ENCODE data around the gene ITGB2.

Gene ITGB2

DNA sequence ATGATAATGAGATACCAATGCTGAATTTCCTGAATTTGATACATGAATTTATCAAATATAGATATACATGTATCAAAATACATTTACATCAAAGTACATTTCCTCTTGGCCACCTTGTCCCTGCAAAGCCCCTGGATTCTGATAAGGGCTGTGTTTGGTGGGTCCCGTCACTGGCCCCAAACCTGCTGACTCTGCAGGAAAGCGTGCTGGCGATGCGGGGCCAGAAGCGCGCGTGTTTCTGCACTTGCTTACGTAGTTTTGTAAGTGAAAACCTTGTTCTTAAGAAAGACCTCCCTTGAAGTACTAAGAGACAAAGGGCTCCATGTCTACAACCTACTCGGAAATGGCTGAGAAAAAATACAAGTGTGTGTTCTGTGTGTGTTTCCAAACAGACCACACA is 11.0 kb downstream of the ITGB2 start:
- no peak for DNase-seq

DNA sequence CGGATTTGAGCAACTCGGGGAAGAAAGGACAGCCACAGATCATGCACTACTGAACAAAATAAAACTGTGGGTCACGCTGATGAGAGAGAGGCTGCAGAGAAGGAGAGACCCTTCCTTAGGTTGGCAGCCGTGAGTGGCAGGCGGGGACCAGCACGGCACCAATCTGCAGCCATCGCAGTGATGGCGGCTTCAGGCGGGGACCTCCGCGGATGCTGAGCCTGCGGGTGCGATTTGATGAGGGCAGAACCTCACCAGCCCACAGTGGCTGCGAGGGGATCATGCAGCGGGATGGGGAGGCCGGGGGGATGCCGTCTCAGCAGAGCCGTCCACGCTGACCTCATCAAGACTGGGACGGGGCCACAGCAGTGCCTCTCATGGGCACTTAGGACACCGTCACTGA is 11.8 kb downstream of the ITGB2 start:
- no peak for DNase-seq

DNA sequence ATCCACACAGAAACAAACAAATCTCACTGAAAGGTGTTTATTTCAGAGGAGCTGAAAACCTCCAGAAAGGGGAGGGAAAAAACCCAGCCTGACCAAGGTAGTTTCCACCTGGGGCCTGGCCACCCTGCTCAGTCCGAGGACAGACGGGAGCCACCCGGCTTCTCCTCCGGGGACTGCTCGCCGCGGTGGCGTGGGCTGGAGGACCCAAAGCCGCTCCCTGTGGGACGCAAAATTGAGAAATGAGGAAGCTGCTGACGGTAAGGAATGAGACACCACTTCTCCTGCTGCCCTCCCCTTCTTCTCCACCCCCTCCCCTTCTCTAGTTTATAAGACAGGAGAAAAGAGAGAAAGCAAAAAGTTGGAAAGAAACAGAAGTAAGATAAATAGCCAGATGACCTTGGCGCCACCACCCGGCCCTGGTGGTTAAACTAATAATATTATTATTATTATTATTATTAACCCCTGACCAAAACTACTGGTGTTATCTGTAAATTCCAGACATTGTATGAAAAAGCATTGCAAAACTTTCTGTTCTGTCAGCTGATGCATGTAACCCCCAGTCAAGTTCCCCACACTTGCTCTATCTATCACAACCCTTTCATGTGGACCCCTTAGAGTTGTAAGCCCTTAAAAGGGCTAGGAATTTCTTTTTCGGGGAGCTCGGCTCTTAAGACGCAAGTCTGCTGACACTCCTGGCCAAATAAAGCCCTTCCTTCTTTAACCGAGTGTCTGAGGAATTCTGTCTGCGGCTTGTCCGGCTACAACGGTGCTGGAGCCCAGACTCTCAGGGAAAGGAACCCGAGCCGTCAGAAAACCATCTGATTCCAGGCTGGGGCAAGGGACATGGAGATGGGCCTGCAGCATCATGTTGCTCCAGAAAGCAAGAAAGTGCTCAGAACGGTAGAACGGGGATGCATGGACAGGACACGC is 12.5 kb downstream of the ITGB2 start:
- DNase-seq: no peak

DNA sequence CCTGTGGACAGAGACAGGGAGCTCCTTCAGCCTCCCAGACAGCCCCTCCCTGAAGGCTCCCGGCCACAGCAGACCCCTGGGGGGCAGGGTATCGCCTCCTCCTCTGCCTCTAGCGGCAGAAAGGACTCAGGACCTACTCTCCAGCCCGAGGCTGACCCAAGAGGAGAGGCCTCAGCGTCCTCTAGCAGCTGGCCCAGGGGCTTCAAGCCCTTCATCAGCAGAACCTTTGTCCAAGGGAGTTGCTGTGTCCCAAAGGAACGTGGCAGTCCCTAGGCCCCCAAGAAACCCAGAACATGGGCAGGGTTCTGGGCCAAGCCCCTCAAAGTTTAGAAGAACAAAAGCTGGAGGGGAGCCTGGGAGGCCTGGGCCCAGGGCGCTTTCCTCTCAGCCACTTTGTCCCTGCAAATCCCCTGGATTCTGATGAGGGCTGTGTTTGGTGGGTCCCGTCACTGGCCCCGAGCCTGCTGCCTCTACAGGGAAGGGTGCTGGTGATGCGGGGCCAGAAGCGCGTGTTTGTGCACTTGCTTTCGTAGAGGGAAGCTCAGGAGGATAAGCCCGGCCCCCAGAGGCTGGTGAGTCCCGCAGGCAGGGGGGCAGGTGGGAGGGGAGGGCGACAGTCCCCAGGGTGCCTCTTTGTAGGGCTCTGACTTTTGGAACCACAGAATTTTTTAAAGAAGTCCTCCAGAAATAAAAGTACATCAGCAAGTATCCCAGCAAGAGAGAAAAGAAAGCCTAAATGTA is 13.3 kb downstream of the ITGB2 start:
- no peak for DNase-seq

DNA sequence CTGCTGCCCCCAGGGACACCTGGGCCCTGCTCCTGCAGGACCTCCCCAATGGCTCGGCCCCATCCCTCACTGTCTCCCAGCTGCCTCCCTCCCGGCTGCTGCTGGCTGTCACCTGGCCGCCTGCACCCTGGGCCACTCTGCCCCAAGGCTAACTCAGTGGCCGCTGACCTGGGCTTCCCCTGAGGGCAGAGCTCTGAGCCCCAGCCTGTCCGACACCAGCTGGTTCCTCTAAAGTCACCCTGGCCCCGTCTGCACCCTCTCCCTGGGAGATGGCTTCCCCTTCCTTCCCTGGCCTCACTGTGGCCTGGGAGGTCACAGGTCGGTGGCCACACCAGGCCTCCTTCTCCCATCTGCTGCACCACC is 15.0 kb downstream of the ITGB2 start:
- DNase-seq: no peak

DNA sequence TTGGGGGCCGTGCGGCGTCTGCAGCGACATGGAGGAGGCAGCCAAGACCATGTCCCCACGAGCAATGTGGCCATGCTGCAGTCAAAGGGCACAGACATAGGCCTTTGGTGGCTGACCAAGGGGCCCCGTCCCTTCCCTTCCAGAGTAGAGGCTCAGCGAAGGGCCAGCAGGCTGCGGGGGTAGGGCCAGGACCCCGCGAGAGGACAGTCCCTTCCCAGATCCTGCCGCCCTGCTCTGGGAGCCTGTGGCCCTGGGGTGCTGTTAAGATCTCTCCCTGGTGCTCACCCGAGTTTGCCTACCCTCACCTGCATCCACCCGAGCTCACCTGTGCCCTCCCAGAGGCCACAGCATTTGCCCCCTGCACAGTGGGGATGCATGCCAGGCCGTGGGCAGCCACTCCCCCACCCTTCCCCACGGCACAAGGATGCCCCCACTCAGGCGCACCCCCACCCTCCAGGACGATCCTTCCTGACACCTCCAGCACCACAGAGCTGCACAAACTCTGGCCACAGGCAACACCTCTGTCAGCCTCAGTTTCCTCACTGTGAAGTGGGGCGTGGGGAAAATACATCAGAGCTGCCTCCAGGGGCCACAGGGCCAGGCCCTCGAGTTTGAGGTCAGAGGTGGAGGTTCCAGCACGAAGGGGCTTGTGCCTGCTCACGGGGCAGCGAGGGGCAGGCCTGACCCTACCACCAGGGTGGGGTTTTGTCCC is 15.5 kb downstream of the ITGB2 start:
- no peak for DNase-seq

DNA sequence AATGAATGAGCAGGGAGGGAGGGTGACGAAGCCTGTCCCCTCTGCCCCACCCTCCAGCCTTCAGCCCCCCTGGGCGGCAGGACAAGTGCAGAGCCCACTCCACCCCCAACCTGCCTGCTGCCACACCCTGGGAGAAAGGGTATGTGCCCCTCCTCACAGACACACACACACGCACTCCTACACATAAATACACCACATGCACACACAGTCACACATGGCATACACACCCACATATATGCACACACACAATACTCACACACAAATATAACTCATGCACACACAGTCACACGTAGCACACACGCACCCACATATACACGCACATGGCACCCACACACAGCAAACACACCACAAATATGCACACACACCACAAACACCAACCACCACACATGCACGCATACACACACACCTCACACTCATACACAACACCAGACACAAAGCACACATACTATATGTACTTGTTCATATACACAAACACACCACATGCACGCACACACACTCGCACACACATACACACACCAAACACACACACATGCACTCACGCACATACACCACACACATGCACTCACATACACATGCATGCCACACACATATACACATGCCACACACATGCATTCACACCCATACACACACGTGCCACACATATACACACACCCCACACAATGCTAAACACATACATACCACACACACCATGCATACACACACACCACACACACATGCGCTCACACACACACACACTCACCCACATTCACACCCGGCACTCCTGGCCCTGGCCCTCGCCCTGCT is 16.4 kb downstream of the ITGB2 start:
- DNase-seq: no peak

DNA sequence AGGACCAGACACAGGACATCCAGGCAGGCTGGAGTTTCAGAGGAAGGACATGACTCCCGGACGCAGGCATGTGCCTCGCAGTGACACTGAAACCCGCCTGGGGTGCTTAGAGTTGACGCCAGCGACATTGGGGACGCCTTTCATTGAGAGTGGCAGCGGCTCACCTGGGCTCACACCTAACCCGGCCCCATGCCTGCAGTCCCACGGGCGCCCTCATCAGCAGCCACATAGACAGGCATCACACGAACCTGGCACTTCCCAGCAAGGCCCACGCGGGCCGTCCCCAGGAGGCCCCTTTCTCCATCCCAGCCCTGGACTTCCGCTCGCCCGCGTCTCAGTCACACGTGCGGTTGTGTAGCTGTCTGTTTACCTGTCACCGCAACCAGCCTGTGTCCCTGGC is 17.0 kb downstream of the ITGB2 start:
- no peak for DNase-seq

DNA sequence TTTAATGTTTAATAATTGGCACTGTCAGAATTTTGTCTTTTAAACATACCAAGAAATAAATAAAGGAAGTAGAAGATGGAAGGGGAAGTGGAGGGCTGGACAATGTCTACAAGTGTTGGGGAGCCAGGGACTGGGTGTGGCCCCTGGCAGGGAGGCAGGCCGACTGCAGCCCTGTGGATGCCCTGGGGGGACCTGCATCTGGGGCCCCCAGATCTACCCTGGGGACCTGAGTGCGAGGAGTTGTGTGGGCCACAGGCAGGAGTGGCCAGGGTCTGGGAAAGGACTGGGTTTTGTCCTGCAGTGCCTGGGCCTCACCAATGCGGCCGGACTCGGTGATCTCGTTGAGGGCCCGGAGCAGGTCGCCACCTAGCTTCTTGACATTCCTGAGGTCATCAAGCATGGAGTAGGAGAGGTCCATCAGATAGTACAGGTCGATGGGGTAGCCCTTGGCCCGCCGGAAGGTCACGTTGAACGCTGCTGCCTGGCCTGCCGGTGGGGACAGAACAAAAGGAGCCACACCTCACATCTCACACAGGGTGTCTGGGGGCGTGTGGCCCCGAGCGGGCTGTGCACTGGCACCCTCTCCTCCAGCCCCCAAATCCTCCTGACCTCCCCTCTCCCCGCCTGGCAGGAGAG is 17.5 kb downstream of the ITGB2 start:
- DNase-seq: no peak

DNA sequence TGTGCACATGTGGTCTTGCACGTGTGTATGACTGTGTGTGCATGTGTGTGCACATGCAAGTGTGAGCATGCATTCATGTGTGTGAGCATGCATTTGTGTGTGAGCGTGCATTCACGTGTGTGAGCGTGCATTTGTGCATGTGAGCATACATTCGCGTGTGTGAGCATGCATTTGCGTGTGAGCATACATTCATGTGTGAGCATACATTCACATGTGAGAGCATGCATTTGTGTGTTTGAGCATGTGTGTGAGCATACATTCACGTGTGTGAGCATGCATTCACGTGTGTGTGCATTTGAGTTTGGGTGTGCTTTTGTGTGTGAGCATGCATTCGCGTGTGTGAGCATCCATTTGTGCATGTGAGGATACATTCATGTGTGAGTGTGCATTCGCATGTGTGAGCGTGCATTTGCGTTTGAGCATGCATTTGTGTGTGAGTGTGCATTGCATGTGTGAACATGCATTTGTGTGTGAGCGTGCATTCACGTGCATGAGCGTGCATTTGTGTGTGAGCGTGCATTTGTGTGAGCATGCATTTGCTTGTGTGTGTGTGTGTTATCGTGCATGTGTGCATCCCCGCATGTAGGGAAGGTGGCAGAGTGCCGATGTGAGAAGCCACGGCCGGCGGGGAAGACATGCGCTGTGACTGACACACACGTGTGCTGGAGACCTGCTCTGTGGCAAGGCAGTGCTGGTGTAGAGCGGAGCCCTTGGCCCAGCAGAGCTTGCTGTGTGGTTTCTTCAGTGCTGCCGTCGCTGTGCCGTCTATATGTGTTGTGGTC is 18.2 kb downstream of the ITGB2 start:
- DNase-seq: no peak

DNA sequence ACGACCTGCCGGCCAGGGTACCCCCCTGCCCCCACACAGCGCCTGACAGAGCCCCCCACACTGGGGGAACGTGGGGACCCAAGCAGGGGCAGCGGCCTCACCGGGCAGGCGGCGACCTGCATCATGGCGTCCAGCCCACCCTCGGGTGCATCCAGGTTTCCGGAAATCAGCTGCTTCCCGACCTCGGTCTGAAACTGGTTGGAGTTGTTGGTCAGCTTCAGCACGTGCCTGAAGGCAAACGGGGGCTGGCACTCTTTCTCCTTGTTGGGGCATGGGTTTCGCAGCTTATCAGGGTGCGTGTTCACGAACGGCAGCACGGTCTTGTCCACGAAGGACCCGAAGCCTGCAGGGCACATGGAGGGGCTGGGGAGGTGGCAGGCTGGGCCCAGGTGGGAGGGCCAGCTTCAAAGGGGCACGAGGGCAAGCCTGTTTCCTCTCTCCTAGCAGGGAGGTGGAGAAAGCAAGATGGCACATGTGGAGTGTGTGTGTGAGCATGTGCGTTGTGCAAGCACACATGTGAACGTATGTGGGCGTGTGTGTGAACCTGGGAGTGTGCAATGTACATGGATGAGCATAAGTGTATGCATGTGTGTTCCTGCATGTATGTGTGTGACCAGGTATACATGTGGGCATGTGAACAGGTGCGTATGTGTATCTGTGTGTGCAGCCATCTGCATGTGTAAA is 19.2 kb downstream of the ITGB2 start:
- no peak for DNase-seq

DNA sequence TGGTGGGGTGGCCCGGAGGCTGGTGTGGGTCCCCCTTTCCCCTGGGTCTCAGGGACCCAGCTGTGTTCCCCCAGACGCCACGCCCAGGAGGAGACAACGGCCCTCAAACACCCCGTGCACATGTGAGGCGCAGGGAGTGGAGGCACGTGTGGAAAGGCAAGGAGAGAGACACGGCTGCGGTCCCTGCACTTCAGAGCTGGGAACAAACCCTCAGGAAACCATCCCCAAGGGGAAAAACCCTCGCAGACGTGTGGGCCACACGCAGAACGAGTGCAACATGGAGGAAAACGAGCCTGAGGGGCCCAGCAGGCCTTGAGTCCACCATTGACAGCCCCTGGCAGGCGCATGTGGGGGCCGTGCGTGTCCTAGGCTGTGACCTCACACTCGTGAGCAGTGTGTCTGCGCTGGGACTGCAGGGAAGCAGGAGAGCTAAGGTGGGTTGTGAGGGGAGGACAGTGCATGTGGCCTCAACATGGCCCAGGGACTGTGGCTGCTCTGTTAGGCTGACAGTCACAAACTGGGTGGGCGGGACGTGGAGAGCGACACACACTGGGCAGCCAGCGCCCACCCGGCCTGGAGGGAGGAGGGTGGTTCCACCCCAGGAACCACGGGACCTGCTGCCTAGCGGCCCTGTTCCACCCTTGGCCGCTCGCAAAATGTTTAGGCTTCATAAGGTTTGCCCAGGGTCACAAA is 20.0 kb downstream of the ITGB2 start:
- DNase-seq: no peak

DNA sequence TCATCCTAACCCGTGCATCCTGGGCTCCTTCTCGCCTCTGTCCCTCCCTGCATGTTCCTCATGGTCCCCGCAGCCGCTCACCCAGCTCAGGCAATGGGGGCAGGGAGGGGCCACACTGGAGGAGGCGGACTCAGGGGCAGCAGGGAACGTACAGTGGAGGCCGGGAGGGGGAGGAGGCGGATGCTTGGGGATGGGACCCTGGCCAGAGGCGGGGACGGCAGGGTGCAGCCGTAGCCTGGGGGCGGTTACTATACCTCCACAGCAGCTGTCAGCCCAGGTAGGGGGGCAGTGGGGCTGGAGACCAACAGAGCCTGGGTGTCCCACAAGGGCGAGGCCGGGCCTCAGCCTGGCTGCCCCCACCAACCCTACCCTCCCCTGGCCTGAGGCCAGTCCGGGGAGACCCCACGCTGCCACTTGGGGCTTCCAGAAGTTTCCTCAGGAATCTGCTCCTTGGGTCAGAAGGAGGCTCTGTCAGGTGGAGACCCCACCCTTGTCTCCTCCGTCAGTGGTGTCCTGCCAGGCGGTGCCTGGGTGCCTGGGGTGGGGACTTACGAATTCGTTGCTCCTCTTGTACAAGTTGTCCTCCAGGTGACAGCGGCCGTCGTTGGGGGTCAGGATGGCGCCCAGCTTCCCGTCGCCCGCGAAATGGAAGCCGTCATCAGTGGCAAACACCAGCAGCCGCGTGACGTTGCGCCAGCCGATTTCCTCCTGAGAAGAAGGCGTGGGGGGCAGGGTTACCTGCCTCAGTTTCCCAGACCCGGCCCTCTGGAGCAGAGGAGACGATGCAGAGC is 20.7 kb downstream of the ITGB2 start:
- DNase-seq: no peak

DNA sequence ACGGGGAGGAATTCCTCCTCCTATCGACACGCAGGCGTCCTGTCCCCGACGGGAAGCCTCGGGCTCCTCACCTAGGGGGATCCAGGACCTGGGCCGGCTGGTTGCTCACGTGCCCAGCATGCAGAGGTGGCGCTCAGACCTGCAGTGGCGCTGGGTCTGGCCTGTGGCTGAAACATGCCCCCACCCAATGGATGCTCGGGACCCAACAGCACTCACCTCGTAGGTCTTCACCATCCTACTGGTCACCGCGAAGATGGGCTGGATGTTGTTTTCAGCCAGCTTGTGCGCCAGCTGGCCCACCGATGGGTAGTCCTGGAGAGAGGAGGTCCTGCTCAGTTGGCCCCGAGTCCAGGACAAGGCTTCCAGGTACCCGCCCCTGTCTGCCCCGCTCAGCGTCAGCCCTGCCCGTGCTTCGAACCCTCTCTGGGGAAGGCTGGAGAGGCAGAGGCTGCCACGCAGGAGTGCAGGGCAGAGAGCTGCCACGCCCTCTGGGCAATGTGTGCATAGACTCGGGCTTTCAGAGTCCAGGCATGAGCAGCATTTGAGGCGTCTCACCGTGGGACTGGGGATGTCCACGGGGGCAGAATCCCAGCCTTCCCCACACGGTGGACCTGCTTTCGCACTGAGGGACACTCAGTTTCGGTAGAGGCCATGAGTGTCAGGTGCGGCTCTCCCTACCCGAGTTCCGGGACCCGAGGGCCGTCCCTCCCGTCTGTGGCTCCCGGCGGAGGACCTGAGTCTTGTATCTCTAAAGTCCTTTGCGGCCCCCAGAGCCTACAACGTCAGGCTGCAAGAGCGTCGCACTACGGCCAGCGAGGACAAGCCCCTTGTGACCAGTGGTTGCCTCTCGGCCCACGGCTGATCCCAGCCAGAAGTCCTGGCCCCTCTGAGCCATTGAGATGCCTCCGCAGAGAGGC is 21.6 kb downstream of the ITGB2 start:
- DNase-seq: no peak

DNA sequence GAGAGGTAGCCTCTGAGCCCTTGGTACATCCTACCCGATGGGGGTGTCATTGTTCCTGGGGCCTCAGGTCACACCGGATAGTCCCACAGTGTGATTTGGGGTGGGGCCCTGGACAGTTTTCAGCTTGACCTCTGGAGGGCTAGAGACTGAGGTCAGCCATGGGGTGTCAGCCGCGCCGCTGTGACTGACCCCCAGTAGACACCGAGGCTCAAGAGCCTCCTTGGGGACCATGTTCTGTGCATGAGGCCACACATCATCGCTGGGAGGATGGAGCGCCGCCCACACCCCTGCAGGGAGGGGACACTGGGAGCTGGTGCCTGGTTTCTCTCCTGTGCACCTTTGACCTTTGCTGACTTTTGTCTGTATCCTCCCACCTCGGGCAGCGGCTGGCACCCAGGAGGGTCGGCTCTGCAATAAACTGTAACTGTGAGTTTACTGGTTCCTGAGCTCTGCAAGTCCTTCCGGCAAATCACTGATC is 22.6 kb downstream of the ITGB2 start:
- DNase-seq: no peak

DNA sequence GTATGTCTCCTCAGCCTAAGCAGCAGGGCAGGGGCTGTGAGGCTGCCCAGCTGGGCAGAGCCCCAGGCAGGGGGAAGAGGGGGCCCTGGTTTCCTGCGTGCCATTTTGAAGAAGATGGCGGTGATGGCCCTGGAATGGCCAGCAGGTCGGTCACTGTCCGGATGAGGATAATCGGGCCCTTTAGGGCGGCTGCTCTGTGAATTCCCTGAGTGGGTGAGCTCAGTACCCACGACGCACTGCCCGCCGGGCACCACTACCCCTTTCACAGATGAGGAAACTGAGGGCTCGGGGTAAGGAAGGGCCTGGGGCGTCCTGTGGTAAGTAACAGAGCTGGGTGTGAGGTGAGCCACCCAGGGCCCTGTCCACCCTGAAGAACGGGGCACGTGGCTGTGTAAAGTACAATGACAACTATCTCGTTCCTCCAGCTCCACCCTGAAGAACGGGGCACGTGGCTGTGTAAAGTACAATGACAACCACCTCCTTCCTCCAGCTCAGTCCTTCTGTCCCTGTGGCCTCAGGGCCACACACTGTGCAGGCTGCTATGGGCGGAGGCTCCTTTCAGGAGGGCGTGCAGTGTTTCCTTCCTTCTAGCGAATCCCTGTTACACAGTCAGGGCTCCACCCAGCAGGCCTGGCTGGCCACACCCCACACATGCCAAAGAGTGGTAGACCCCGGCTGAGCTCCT is 23.2 kb downstream of the ITGB2 start:
- DNase-seq: no peak

DNA sequence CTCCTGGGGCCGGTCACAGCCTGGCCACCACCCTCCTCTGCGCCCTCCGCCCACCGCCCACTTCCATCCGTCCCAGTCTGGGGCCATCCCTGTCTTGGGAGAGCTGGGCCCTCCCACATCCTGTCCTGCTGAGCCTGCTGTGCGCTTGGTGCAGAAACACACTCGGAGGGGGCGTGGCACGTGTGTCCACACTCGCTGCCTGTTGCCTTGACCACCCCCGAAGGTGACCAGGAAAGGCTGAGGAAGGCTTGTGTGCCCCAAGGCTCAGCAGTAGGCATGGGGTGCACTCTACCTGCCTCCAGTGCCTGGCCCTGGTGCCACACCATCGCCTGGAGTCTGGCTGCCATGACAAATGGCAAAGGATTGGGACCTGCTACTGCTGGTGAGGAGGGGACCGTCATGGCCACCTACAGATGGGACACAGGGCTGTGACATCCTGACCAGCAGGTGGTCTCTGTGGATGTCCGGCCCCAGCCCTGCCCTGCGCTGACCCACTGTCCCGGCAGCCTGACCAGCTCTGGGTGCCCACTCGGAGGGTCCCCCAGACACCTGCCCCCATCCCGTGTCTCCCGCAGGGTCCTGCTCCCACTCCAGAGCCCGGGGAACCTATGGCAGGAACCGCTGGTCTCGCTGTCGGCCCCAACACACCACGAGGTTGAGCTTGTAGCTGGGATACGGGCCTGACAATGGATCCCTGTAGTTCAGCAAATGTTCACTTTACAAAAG is 24.0 kb downstream of the ITGB2 start:
- no peak for DNase-seq

Measured in activated CD4-positive, alpha-beta T cell treated with anti-CD3 and anti-CD28 coated beads, Interleukin-2, amount 50 U/mL, for 48 hours (primary cell).